GM21576 (cell line): ENCODE data around the gene MVP.
"Not testable (repeated sequence)": the region's sequence is repeated elsewhere in the genome, so short reads cannot be mapped to it uniquely, and the experiment has no call there.

Source experiments
- ATAC-seq: cut with Tn5 transposase; IDR thresholded peaks from one replicate; pipeline ENCODE4 v1.9.1; 2021; ENCODE audit warnings: mild to moderate bottlenecking, moderate library complexity; ENCODE audit not compliant: unreplicated experiment

Gene MVP

GRCh38 chr16:29868396-29869009 lies 48.2 kb downstream of the MVP start:
- ATAC-seq, result no peak

GRCh38 chr16:29869067-29869466 lies 48.8 kb downstream of the MVP start:
- ATAC-seq, result not testable (repeated sequence)

GRCh38 chr16:29871822-29872546 lies 51.7 kb downstream of the MVP start:
- no peak for ATAC-seq

DNA sequence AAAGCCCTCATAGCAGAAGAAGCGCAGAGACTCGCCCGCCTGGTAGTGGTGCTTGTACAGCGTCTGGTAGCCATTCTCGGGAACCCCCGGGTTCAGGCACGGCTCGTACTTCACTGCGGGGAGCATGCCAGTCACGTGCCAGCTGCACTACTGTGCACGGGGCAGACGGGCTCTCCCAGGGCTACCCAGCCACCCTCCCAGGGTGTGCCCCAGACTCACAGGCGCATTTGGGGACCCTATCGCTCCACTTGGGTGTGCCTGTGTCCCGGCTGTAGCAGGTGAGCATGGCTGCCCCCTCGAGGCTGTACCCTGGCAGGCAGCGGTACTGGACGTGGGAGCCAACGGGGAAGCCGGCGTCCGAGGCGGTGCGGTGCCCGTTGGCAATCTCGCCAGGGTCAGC lies 53.1 kb downstream of the MVP start:
- ATAC-seq, result no peak

DNA sequence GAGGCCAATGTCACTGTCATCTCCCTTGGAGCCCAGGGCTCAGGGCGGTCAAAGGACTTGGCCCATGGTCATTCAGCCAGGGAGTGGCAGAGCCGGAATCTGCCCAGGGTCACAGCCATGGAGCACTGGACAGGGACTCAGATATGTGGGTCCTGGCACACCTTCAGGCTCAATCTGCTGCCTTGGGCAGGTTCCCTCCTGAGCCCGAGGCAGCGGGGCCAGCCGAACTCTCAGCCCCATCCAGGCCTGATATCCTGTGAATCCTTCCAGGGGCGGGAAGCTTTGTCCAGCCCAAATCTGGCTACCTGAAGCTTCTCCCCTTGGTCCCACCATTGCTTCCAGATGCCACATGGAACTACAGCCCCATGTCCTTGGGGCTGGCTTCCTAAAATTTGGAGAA lies 54.9 kb downstream of the MVP start:
- no peak for ATAC-seq

DNA sequence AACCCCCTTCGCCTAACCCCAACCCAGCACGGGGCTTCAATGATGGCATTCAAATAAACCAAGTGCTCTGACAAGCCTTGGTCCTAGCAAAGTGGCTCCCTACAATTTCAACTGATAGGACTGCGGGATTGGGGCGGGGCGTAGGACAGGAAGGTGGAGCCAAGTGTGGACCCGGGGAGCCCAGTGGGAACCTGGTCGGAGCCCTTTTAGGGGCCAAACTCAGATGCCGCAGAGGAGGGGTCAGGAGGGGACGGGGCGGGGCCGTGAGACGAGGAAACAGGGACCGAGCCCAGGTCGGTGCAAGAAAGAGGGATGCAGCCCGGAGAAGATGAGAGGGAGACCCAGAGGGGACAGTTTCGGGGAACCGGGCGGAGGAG lies 55.9 kb downstream of the MVP start:
- no peak for ATAC-seq

DNA sequence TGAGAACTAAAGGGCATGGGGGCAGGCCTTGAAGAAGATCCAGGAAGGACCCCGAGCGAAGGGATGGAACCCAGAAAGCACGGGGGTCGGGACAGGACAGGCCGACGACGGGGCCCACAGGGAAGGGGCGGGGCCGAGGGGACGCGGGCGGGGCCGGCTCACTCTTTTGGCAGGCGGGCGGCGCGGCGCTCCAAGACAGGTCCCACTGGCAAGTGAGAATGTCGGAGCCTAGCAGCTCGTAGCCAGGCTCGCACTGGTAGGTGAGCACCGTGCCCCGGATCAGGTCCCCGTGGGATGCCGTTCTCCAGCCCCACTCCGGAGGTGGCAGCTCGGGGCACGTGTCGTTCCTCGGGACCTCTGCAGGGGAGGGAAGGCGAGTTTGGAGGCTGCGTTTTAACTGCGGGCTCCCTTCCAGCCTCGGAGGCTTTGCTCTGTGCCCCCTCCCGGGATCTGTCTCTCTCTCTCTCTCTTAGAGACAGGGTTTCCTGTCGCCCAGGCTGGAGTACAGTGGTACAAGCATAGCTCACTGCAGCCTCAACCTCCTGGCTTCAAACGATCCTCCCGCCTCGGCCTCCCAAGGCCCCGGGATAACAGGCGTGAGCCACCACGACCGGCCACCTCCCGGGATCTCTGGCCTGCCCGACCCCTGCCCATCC lies 56.5 kb downstream of the MVP start:
- no peak for ATAC-seq

GRCh38 chr16:29877266-29877961 lies 57.2 kb downstream of the MVP start:
- no peak for ATAC-seq

DNA sequence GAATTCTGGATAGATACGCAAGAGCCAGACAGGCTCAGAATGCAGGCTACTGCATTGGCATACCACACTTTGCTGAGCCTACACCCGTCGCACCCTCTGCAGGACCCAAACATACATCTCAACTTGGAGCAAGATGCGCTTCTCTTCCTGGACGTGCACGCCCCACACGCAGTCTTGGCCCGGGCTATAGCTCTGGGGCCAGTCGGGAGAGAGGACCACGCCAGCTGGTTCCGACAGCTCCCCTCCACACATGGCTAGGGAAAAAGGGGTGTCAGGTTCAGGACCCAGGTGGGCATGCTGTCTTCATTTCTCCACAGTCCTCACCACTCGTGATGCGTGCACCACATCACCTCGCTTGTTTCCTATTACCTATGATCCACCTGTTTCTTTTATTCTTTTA lies 57.9 kb downstream of the MVP start:
- ATAC-seq, result no peak

- ATAC-seq, result no peak
Measured at GRCh38 chr16:29881050-29881449, 60.8 kb downstream of the MVP start.

DNA sequence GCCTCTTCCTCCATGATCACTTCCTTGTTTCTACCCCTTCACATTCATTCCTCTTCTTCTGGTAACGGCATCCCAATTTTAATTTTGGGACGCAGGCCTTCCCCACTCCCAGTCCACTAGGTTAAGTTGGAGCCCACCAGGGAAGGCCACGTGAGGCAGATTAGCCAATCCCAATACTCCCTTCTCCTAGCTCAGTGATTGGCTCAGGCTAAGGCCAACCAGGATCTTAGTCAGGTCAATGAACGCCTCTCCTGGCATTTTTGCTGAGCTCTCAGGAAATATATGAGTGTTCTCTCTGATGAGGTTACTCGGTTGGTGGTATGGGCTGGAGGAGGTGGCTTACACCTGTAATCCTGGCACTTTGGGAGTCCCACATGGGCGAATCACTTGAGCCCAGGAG lies 63.7 kb downstream of the MVP start:
- no peak for ATAC-seq

GRCh38 chr16:29889372-29889771 lies 69.1 kb downstream of the MVP start:
- ATAC-seq, result not testable (repeated sequence)

DNA sequence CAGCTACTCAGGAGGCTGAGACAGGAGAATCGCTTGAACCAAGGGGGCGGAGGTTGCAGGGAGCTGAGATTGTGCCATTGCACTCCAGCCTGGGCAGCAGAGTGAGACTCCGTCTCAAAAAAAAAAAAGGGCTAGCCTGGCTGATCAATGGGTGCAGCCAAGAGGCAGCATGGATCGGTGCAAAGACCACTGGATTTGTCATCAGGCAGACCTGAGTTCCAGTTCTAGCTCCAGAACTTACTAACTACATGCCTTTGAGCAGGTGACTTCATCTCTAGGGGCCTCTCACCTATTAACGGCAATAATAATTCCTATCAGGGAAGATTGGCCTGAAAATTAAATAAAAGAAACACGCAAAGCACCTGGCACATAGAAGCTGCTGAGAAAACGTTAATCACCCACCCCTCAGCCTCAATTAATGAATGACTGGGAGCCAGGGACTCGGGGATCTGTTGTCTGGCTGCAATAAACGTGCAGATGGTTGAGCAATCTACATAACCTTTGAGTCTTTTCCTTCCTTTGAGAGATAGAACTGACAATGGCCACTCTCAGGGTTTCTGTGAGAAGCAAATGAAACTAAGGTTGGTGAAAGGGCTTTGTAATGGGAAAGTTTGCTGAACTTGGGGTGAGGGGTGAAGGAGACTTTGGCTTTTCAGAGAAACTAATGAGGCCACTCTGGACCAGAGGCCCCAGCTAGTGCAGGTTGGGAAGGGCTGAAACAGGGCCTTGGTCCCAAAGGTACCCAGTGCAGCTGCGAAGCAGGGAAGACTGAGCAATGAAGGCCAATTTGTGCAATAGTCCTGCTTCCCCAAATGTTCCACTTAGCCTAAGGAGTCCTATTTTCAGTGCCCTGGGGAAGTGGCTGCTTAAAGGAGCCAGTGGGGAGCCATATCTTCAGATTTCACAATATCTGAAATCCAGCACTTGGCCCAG lies 71.5 kb downstream of the MVP start:
- no peak for ATAC-seq

DNA sequence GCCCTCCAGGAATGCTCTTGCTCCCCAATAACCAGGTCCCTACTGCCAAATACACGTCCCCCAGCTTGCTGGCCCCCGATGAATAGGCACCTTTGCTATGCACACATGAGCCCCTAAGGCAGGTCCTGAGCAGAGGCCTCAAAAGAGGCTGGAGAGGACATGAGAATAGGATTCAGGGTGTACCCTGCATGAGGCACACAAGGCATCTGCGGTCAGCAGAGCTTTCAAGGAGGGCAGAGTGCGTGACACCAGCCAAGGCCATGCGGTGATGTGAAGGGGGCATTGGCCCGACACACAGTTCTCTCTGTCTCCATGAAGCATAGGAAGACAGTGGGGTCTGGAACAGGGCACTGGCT lies 72.2 kb downstream of the MVP start:
- ATAC-seq, result no peak

GRCh38 chr16:29893553-29893952 lies 73.3 kb downstream of the MVP start:
- no peak for ATAC-seq

DNA sequence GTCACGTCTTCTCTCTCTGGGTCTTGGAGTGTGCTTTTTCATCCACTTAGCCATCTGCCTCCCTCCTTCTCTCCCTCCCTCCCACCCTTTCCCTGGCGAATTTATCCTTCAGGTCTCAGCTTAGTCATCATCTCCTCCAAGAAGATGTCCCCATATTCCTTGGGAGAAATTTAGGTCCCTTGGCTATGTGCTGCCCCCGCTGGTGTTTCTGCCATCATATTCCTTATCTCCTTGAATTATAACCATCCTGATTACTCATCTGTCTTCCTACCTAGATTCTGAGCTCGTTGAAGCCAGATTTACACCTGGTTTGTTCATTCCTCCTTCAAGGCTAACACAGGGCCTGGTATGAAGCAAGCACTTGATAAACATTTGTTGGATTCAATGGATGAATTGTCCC lies 74.1 kb downstream of the MVP start:
- ATAC-seq, result no peak

DNA sequence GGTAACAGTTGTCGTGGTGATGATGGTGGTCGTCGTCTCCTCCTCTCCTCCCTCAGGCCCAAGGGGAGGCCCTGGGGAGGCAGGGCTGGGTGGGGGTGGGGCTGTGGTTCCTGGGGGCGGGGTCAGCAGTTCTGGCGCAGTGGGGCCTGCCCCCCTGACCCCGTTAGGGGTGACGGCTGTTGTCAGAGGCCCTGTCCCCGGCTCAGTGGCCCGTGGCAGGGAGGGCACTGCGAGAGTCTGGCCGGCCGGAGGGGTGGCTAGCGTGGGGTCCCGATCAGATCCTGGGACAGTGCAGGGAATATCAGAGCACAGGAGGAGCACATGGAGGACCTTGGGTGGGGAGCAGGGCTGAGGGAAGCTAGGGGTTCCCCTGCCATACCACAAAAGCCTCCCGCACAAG lies 76.6 kb downstream of the MVP start:
- ATAC-seq, result no peak

DNA sequence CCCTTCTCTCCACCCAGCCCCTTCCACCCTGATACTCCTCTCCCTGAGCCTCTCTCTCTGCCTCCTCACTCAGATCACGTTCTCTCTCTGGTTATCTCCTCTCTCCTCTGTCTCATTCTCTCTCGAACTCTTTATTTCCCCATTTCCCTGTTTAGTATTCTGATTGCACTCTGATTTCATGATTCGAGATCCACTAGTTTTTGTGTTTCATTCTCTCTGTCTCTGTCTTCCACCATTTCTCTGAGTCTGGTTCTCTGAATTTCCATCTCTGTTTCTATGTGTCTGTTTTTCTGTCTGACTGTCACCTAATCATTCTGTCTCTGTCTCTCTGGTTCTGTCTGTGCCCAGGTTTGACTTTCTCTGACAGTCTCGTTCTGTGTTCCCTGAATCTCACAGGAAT lies 77.1 kb downstream of the MVP start:
- ATAC-seq, result no peak
